ENCODE results near the gene RPUSD3.
A peak's percentile ranks its signal among the peaks of the same experiment; 100 is the strongest.

The RPUSD3 gene

GRCh38 chr3:9792405-9793160 is 51.2 kb downstream of the RPUSD3 start, which contains the start of the genes ARPC4 and TADA3:
Gene ARPC4, plus strand, starts transcription at chr3:9793082. Its CDS starts 40 bp downstream, at chr3:9793122.
Gene TADA3, minus strand, starts transcription at chr3:9792473. Its CDS starts 1,007 bp downstream, at chr3:9791466.
- peak; percentile 94 for DNase-seq (ENCODE audit: low read depth)
- peak within 1 kb of the TSS; percentile 97 for H3K4me3 ChIP-seq (ENCODE audit: low read depth, low read length)
- no peak for TF ChIP-seq CTCF (IDR thresholded peaks at IDR 0.05; ENCODE audit: control insufficient read depth, extremely low read depth, insufficient read depth)

GRCh38 chr3:9791790-9792404 is 51.9 kb downstream of the RPUSD3 start:
- no peak for TF ChIP-seq CTCF (IDR thresholded peaks at IDR 0.05; ENCODE audit: control insufficient read depth, extremely low read depth, insufficient read depth)
- H3K4me3 ChIP-seq (ENCODE audit: low read depth, low read length), result peak overlapping the region; percentile 97
- no peak for DNase-seq (ENCODE audit: low read depth)

- no peak for TF ChIP-seq CTCF (IDR thresholded peaks at IDR 0.05; ENCODE audit: control insufficient read depth, extremely low read depth, insufficient read depth)
- DNase-seq (ENCODE audit: low read depth), result no peak
- H3K4me3 ChIP-seq (ENCODE audit: low read depth, low read length), result no peak overlapping the region
These were observed 52.7 kb downstream of the RPUSD3 start for GRCh38 chr3:9791127-9791526.

Measured in LNCaP clone FGC (cell line).